GM20000 (cell line): ENCODE data around the gene PACRGL.

Source experiments
- DNase-seq: peaks from one replicate; pipeline ENCODE4 v3.0.0; 2012; ENCODE audit warnings: low spot score
- TF ChIP-seq, protein P1 (sequence below): IDR thresholded peaks from 2 replicates; pipeline ENCODE4 v1.5.1; 2012; ENCODE audit warnings: mild to moderate bottlenecking, control low read depth; ENCODE audit errors: extremely low read depth, missing control alignments

The PACRGL gene

DNA sequence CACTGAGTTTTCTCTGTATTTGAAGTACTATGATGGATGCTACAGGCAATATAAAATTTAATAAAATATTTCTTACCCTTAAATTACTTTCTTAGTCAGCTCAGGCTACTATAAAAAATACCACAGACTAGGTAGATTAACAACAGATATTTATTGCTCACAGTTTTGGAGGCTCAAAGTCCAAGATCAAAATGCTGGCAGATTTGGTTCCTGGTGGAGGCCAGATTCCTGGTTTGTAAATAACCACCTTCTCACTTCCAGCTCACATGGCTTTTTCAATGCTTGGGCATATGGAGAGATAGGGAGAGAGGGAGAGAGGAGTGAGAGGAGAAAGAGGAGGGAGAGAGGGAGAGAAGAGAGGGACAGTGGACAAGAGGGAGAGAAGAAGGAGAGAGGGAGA is 24.5 kb upstream of the PACRGL start:
- DNase-seq, result no peak
- TF ChIP-seq, protein P1, sequence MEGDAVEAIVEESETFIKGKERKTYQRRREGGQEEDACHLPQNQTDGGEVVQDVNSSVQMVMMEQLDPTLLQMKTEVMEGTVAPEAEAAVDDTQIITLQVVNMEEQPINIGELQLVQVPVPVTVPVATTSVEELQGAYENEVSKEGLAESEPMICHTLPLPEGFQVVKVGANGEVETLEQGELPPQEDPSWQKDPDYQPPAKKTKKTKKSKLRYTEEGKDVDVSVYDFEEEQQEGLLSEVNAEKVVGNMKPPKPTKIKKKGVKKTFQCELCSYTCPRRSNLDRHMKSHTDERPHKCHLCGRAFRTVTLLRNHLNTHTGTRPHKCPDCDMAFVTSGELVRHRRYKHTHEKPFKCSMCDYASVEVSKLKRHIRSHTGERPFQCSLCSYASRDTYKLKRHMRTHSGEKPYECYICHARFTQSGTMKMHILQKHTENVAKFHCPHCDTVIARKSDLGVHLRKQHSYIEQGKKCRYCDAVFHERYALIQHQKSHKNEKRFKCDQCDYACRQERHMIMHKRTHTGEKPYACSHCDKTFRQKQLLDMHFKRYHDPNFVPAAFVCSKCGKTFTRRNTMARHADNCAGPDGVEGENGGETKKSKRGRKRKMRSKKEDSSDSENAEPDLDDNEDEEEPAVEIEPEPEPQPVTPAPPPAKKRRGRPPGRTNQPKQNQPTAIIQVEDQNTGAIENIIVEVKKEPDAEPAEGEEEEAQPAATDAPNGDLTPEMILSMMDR, result no peak

DNA sequence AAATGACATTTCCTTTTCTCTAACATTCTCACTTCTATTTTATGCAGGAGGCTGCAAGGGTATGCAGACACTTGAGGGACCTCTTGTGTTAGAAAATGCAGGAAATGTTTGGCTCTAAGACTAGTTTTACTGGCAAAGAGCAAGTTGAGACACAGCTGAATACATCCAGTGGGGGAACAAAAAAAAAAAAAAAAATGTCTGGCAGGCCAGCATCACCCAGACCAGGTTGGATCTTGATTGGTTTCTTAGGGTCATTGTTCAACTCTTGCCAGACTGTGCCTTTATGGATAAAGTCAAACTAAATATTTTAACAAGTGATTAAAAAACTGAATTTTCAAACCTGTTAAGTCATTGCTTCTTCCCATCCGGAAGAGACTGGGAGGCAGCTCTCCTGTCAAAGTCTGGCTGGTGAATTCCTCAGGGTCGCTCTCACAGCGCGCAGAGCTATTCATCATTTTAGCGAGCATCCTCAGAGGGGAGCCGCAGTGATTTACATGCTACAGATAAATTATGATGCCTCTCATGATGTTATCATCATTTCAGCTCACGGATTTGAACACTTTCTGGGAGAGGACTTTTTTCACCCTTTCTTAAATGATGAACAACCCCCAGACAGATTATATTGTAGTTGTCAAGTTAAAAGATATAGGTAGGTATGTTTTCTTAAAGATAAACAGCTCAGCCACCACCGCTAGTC is 23.6 kb upstream of the PACRGL start:
- TF ChIP-seq, protein P1, result no peak
- no peak for DNase-seq

DNA sequence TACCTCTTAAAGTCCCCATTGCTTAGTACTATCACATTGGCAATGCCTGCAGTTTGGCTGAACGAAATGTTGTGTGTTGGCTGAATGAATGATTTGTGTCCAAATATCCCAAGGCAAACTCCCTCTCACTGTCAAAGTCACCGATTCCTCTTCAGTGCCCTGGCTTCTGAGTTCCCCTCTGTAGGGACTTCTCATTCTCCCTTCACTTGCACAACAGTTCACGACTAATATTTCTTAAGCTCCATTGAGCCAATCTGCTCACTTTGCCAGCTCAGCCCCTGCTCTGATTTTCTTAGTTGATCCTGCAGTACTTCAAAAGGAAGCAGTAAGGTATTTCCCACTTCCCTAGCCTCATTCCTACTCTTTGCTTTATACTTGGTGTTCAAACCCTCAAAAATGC is 21.9 kb upstream of the PACRGL start:
- TF ChIP-seq, protein P1, result no peak
- no peak for DNase-seq

DNA sequence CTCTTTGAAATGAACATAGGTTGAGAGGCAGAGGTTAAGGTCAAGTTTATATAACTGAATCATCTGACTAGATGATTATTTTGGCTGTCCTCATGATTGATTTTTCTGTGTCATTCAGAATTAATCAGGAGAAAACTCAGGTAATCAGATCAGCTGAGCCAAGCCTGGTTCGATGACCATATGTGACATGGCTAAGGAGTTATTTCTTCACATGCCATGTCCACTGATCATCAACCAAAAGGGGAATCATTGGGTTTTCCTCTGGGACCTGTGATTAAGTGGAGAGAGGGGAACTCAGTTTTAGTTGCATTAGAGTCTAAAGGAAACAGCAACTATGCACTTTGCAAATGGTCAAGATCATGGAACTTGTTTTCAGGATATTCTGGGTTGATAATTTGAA is 20.3 kb upstream of the PACRGL start:
- no peak for DNase-seq
- TF ChIP-seq, protein P1, result no peak

DNA sequence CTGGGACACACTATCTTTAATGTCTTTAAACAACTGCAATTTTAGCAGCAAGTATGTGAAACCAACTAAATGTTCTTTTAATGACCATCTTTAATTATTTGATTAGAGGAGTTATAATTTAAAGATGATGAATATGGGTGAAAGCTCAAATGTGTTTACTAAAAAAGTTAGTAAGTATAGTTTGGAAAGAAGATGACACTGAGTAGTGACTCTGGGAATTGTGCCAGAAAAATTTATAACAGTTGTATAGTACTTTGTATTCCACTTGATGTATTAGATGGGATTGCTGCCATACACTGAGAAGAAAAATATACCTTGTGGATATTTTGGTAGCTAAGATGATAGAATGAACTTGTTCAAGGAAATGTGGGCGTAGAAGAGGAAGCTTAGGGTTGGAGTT is 19.5 kb upstream of the PACRGL start:
- DNase-seq, result no peak
- TF ChIP-seq, protein P1, result no peak

DNA sequence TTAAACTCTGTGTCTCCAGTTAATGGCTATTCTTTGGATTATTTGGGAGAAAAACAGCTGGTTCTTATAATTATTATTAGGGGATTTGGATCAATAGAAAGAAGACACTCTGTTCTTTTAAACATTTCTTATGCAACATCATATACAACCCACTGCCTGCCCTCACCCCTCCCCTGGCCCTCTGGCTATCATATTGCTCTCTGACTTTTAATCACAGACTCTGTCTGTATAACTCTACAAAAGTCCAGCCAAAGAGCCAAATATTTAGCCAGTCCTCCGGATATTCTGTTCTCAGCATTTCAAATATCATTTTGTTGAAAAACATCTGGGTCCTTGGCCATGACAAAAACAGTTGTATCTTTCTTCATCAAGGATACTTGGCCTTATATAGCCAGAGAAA is 19.0 kb upstream of the PACRGL start:
- DNase-seq, result no peak
- TF ChIP-seq, protein P1, result no peak

DNA sequence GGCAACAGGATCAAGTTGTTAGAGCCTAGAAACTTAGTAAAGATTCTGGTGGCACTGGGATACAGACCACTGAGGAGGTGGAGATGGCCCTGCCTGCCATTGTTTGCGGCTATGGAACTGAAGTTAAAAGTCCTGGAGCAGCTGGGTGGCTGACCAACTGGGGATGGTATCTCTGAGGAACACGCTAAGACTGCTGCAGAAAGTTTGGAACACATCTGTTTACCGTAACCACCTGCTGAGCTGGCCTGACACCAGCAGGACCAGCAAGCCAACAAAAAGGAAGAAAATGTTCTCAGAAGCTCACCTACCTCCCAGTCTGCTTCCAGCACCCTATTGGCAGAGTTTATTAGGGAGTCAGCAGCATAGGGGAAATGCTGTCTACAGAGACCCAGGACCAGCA is 17.4 kb upstream of the PACRGL start:
- TF ChIP-seq, protein P1, result no peak
- no peak for DNase-seq
